ENCODE data around the gene RNF214.

GRCh38 chr11:117198613-117199012 lies 33.9 kb upstream of the RNF214 start:
- no peak for TF ChIP-seq CTCF (conservative IDR thresholded peaks at IDR 0.05; ENCODE audit: low read length)
- no peak for TF ChIP-seq EZH2phosphoT487 (IDR thresholded peaks at IDR 0.05; ENCODE audit: borderline replicate concordance)
